ENCODE data around the gene TMEM132D.
"Not testable (repeated sequence)": the region's sequence is repeated elsewhere in the genome, so short reads cannot be mapped to it uniquely, and the experiment has no call there.

TMEM132D gene

GRCh38 chr12:129589503-129589902, 314.3 kb downstream of the TMEM132D start:
- DNase-seq (ENCODE audit: low spot score), result no peak

GRCh38 chr12:129588142-129588541, 315.7 kb downstream of the TMEM132D start:
- no peak for DNase-seq (ENCODE audit: low spot score)

- DNase-seq (ENCODE audit: low spot score), result no peak
Observed at GRCh38 chr12:129585296-129585695, 318.5 kb downstream of the TMEM132D start.

GRCh38 chr12:129579879-129580278, 323.9 kb downstream of the TMEM132D start:
- peak; percentile 18 for DNase-seq (ENCODE audit: low spot score)

- no peak for DNase-seq (ENCODE audit: low spot score)
Observed at GRCh38 chr12:129571901-129572494, 331.8 kb downstream of the TMEM132D start.

- DNase-seq (ENCODE audit: low spot score), result no peak
Observed at GRCh38 chr12:129570796-129571400, 332.9 kb downstream of the TMEM132D start.

- DNase-seq (ENCODE audit: low spot score), result no peak
Observed at GRCh38 chr12:129566800-129567199, 337.0 kb downstream of the TMEM132D start.

GRCh38 chr12:129564768-129565167, 339.1 kb downstream of the TMEM132D start:
- DNase-seq (ENCODE audit: low spot score), result no peak

- DNase-seq (ENCODE audit: low spot score), result no peak
Observed at GRCh38 chr12:129563266-129563665, 340.6 kb downstream of the TMEM132D start.

- no peak for DNase-seq (ENCODE audit: low spot score)
Observed at GRCh38 chr12:129561304-129561703, 342.5 kb downstream of the TMEM132D start.

GRCh38 chr12:129559776-129560175, 344.0 kb downstream of the TMEM132D start:
- no peak for DNase-seq (ENCODE audit: low spot score)

- no peak for DNase-seq (ENCODE audit: low spot score)
Observed at GRCh38 chr12:129558036-129558435, 345.8 kb downstream of the TMEM132D start.

- no peak for DNase-seq (ENCODE audit: low spot score)
Observed at GRCh38 chr12:129556082-129556481, 347.7 kb downstream of the TMEM132D start.

- no peak for DNase-seq (ENCODE audit: low spot score)
Observed at GRCh38 chr12:129552996-129553750, 350.7 kb downstream of the TMEM132D start.

- no peak for DNase-seq (ENCODE audit: low spot score)
Observed at GRCh38 chr12:129551441-129551840, 352.4 kb downstream of the TMEM132D start.

GRCh38 chr12:129550353-129550752, 353.5 kb downstream of the TMEM132D start:
- no peak for DNase-seq (ENCODE audit: low spot score)

GRCh38 chr12:129549656-129550055, 354.2 kb downstream of the TMEM132D start:
- no peak for DNase-seq (ENCODE audit: low spot score)

- DNase-seq (ENCODE audit: low spot score), result not testable (repeated sequence)
Observed at GRCh38 chr12:129549020-129549419, 354.8 kb downstream of the TMEM132D start.

- no peak for DNase-seq (ENCODE audit: low spot score)
Observed at GRCh38 chr12:129544716-129545115, 359.1 kb downstream of the TMEM132D start.

- DNase-seq (ENCODE audit: low spot score), result no peak
Observed at GRCh38 chr12:129540954-129541353, 362.9 kb downstream of the TMEM132D start.

- DNase-seq (ENCODE audit: low spot score), result no peak
Observed at GRCh38 chr12:129540249-129540648, 363.6 kb downstream of the TMEM132D start.

GRCh38 chr12:129538724-129539335, 365.0 kb downstream of the TMEM132D start:
- DNase-seq (ENCODE audit: low spot score), result not testable (repeated sequence)

GRCh38 chr12:129538137-129538536, 365.7 kb downstream of the TMEM132D start:
- DNase-seq (ENCODE audit: low spot score), result no peak

Measured in iPS-NIHi11 (cell line).